CMK (cell line): ENCODE data around the gene SYCP3.
A peak's percentile ranks its signal among the peaks of the same experiment; 100 is the strongest.
"Not testable (repeated sequence)": the region's sequence is repeated elsewhere in the genome, so short reads cannot be mapped to it uniquely, and the experiment has no call there.

Experiments used
- DNase-seq: peaks from one replicate; pipeline ENCODE4 v3.0.0-alpha.2; 2010; ENCODE audit warnings: low read depth

The SYCP3 gene

GRCh38 chr12:101759396-101760047 lies 20.3 kb upstream of the SYCP3 start:
- DNase-seq, result peak; percentile 7

GRCh38 chr12:101750152-101750551 lies 10.9 kb upstream of the SYCP3 start:
- no peak for DNase-seq

GRCh38 chr12:101749657-101750056 lies 10.4 kb upstream of the SYCP3 start:
- DNase-seq, result no peak

GRCh38 chr12:101748907-101749306 lies 9.6 kb upstream of the SYCP3 start:
- DNase-seq, result no peak

GRCh38 chr12:101747697-101748096 lies 8.4 kb upstream of the SYCP3 start:
- no peak for DNase-seq

GRCh38 chr12:101746661-101747060 lies 7.4 kb upstream of the SYCP3 start:
- no peak for DNase-seq

- no peak for DNase-seq
These were observed 6.9 kb upstream of the SYCP3 start for GRCh38 chr12:101746196-101746595.

- no peak for DNase-seq
These were observed 6.2 kb upstream of the SYCP3 start for GRCh38 chr12:101745481-101745880.

GRCh38 chr12:101743724-101744472 lies 4.6 kb upstream of the SYCP3 start:
- no peak for DNase-seq

- DNase-seq, result no peak
These were observed 4.0 kb upstream of the SYCP3 start for GRCh38 chr12:101743242-101743641.

GRCh38 chr12:101740980-101741379 lies 1.7 kb upstream of the SYCP3 start:
- no peak for DNase-seq

GRCh38 chr12:101740566-101740965 lies 1.3 kb upstream of the SYCP3 start:
- DNase-seq, result no peak

GRCh38 chr12:101737476-101737875 lies 1.8 kb downstream of the SYCP3 start:
- no peak for DNase-seq

- DNase-seq, result not testable (repeated sequence)
These were observed 4.8 kb downstream of the SYCP3 start for GRCh38 chr12:101734482-101734881.

GRCh38 chr12:101733166-101733565 lies 6.1 kb downstream of the SYCP3 start:
- DNase-seq, result no peak

GRCh38 chr12:101732318-101732717 lies 6.9 kb downstream of the SYCP3 start:
- no peak for DNase-seq

- DNase-seq, result no peak
These were observed 9.4 kb downstream of the SYCP3 start for GRCh38 chr12:101729842-101730241.

- DNase-seq, result no peak
These were observed 12.2 kb downstream of the SYCP3 start for GRCh38 chr12:101727098-101727497.

GRCh38 chr12:101722392-101722791 lies 16.9 kb downstream of the SYCP3 start:
- DNase-seq, result no peak

GRCh38 chr12:101720118-101720517 lies 19.1 kb downstream of the SYCP3 start:
- DNase-seq, result no peak

- no peak for DNase-seq
These were observed 19.7 kb downstream of the SYCP3 start for GRCh38 chr12:101719566-101719965.

- no peak for DNase-seq
These were observed 24.3 kb downstream of the SYCP3 start for GRCh38 chr12:101714877-101715444.

- DNase-seq, result no peak
These were observed 25.3 kb downstream of the SYCP3 start for GRCh38 chr12:101713930-101714329.
